Naive B cell (primary cell): Measurements from ENCODE around the gene CUL9. TPM values are rescaled to one million over a fixed set of nuclear protein-coding genes. Genes with fewer than 3 reads are reported as not detected.

Source experiments
- ATAC-seq, 2 donors: fragments of 150-1000 bp; cut with Tn5 transposase; 2 replicates each; pipeline ENCODE4 v1.10.0; 2021; ENCODE audit warnings: low read depth in 2 of 2, mild to moderate bottlenecking in 2 of 2, moderate library complexity in 2 of 2
- DNase-seq: peaks from one replicate; pipeline ENCODE4 v3.0.0; 2022
- H3K27ac Mint-ChIP-seq, 6 donors: one replicate each; pipeline ENCODE4 v1.8.0; 2020 to 2022; ENCODE audit warnings: mild to moderate bottlenecking in 6 of 6, mixed read lengths in 6 of 6, moderate library complexity in 5 of 6, inconsistent platforms in 2 of 6
- H3K27me3 Mint-ChIP-seq, 3 donors: one replicate each; pipeline ENCODE4 v1.8.0; 2021 to 2022; ENCODE audit warnings: mixed read lengths in 3 of 3, mild to moderate bottlenecking in 1 of 3
- H3K36me3 Mint-ChIP-seq, 2 donors: one replicate each; pipeline ENCODE4 v1.8.0; 2020 to 2022; ENCODE audit warnings: mixed read lengths in 2 of 2, inconsistent platforms in 1 of 2, mild to moderate bottlenecking in 1 of 2
- H3K4me1 Mint-ChIP-seq, 3 donors: one replicate each; pipeline ENCODE4 v1.8.0; 2020 to 2022; ENCODE audit warnings: mixed read lengths in 3 of 3, inconsistent platforms in 1 of 3, mild to moderate bottlenecking in 1 of 3, moderate library complexity in 1 of 3
- H3K4me3 Mint-ChIP-seq, 8 donors: one replicate each; pipeline ENCODE4 v1.8.0; 2020 to 2022; ENCODE audit warnings: mild to moderate bottlenecking in 8 of 8, mixed read lengths in 8 of 8, moderate library complexity in 8 of 8, inconsistent platforms in 2 of 8
- H3K9me3 Mint-ChIP-seq, 7 donors: one replicate each; pipeline ENCODE4 v1.8.0; 2020 to 2022; ENCODE audit warnings: mixed read lengths in 7 of 7, mild to moderate bottlenecking in 5 of 7, inconsistent platforms in 2 of 7, moderate library complexity in 1 of 7
- polyA plus RNA-seq, 6 donors: library from polyadenylated mRNA; unstranded; fragments of 300-500 nt; fragmentation: Illumina TruSeq; gene quantifications; one replicate each; pipeline ENCODE4 v1.2.3, GENCODE V29; 2021; ENCODE audit warnings: low read depth in 6 of 6

Gene CUL9
- polyA plus RNA-seq, 6 donors from 2014 or later, result 1.2 to 16.5 (median 9.5) TPM

DNA sequence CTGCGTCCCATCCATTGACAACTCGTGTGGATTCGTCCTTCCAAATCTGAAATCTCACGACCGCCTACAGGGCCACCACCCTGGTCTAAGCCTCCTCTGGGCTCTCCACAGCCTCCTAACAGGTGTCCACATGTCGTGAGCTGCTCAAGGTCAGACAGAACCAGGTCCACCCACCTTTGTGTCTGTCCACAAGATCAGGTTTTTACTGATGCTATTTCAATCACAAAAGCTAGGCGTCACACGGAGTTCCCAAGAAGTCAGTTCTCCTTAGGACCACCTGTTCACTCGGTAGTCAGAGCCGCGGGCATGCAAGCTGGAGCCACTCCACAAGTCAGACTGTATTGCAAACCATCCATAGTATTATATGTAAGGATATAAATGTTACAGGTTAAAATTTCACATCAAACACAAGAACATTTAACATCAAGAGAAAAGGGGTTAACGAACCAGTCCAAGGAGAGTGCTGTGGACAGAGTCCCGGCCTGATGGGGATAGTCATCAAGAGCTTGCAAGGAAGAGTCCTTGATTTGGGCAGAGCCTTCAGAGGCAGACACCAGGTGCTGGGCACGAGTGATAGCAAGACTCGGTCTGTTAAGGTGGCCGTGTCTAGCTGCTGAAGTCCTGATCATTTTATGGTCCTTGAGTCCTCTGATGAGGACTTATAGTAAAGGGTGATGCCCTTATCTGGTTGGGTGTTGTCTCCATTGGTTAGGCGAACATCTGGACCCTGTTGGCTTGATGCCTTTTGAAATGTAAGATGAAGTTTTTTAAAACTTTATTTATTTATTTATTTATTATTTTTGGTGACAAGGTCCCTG is 48.0 kb downstream of the CUL9 start:
- Mint-ChIP-seq H3K4me1 (peaks cover 24 to 42% (median 31%) of the 10 kb centered on the region in 3 donors), H3K9me3 (no peaks in the 10 kb centered on the region), H3K36me3 (no peaks in the 10 kb centered on the region), H3K27me3 (peaks cover 4 to 28% (median 25%) of the 10 kb centered on the region in 3 donors), H3K27ac (peak overlapping the region; percentile 22 to 99 (median 93)), H3K4me3 (peak overlapping the region; percentile 86 to 94 (median 89))
- no peak for ATAC-seq
- no peak for DNase-seq

GRCh38 chr6:43231053-43231452 is 49.1 kb downstream of the CUL9 start:
- Mint-ChIP-seq H3K9me3 (no peaks in the 10 kb centered on the region), H3K4me1 (peaks cover 16 to 32% (median 24%) of the 10 kb centered on the region in 3 donors), H3K36me3 (no peaks in the 10 kb centered on the region), H3K4me3 (peak overlapping the region in 3 of 8 donors; percentile 5 to 77 (median 13)), H3K27me3 (peaks cover 8 to 34% (median 25%) of the 10 kb centered on the region in 3 donors), H3K27ac (peak overlapping the region in 3 of 6 donors; percentile 9 to 78 (median 40))
- ATAC-seq (no peak), DNase-seq (no peak)

GRCh38 chr6:43231735-43232450 is 49.9 kb downstream of the CUL9 start:
- DNase-seq (no peak), ATAC-seq (no peak)
- peak overlapping the region in 3 of 6 donors; percentile 40 to 88 (median 82) for H3K27ac Mint-ChIP-seq
- H3K4me1 Mint-ChIP-seq, result peaks cover 11 to 24% (median 16%) of the 10 kb centered on the region in 3 donors
- H3K9me3 Mint-ChIP-seq, result no peaks in the 10 kb centered on the region
- H3K36me3 Mint-ChIP-seq, result no peaks in the 10 kb centered on the region
- H3K27me3 Mint-ChIP-seq, result peaks cover 11 to 42% (median 29%) of the 10 kb centered on the region in 3 donors
- peak overlapping the region in 5 of 8 donors; percentile 5 to 77 (median 49) for H3K4me3 Mint-ChIP-seq

- DNase-seq (no peak), ATAC-seq (no peak)
- H3K36me3 Mint-ChIP-seq, result peaks cover 0 to 12% of the 10 kb centered on the region in 2 donors
- H3K4me3 Mint-ChIP-seq, result no peak overlapping the region
- H3K4me1 Mint-ChIP-seq, result peaks cover 0 to 7% (median 0%) of the 10 kb centered on the region in 3 donors
- no peak overlapping the region for H3K27ac Mint-ChIP-seq
- H3K27me3 Mint-ChIP-seq, result peaks cover 23 to 65% (median 63%) of the 10 kb centered on the region in 3 donors
- peaks cover 0 to 10% (median 8%) of the 10 kb centered on the region in 7 donors for H3K9me3 Mint-ChIP-seq
Measured at GRCh38 chr6:43235841-43236240, 53.8 kb downstream of the CUL9 start.

DNA sequence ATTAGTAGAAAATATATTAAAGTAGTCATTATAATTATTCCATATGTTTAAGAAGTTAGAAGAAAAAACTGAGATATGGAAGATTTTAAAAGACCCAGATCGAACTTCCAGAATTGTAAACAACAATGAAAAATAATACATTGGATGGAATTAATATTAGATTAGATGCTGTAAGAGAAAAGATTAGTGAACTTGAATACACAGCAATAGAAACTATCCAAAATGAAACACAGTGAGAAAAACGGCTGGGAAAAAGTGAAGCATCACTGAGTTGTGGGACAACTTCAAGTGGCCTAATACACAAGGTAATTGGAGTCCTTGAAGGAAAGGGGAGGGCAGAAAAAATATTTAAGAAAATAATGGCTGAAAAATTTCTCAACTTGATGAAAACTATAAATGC is 57.1 kb downstream of the CUL9 start:
- Mint-ChIP-seq H3K36me3 (peaks cover 0 to 12% of the 10 kb centered on the region in 2 donors), H3K27ac (no peak overlapping the region), H3K27me3 (peaks cover 33 to 47% (median 43%) of the 10 kb centered on the region in 3 donors), H3K4me1 (no peaks in the 10 kb centered on the region), H3K4me3 (no peak overlapping the region), H3K9me3 (peaks cover 0 to 10% (median 8%) of the 10 kb centered on the region in 7 donors)
- DNase-seq, result no peak
- no peak for ATAC-seq

DNA sequence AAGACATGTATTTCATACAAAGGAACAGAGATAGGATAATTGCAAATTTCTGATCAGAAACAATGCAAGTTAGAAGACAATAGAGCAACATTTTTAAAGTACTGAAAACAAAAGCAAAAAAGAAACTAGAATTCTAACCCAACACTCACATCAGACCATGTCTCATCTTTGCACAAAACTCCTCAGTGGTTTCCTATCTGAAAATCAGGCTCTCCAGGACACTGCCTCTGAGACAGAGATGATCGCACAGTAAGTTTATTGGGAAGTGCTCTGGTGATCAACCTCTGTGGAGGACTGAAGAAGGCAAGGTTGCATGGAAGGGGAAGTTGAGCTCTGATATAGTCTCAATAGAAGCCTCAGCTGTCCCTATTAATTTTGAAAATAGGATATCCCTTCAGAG is 59.0 kb downstream of the CUL9 start:
- Mint-ChIP-seq H3K9me3 (peaks cover 0 to 10% (median 8%) of the 10 kb centered on the region in 7 donors), H3K27me3 (peaks cover 29 to 40% (median 32%) of the 10 kb centered on the region in 3 donors), H3K36me3 (peaks cover 0 to 12% of the 10 kb centered on the region in 2 donors), H3K27ac (no peak overlapping the region), H3K4me3 (peak overlapping the region in 1 of 8 donors; percentile 60), H3K4me1 (peaks cover 0 to under 1% (median 0%) of the 10 kb centered on the region in 3 donors)
- no peak for ATAC-seq
- no peak for DNase-seq

DNA sequence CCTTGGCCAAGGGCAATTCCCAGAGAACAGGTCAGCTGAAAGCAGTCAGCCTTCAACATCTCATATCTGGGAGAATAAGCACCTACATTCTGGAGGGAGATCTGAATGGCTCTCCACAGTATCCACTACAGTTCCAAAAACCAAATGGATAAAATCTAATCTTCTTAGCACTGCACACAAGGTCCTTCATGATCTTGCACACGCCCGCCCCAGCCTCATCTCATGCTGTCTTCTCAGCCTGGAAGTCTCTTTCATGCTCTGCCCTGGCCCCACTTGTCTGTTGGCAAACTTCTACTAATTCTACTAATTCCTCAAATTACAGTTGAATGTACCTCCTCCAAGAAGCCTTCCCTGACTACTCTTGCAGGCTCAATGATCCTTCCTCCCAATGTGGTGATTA is 59.5 kb downstream of the CUL9 start:
- ATAC-seq (no peak), DNase-seq (no peak)
- peaks cover 0 to 10% (median 8%) of the 10 kb centered on the region in 7 donors for H3K9me3 Mint-ChIP-seq
- H3K27me3 Mint-ChIP-seq, result peaks cover 26 to 40% (median 28%) of the 10 kb centered on the region in 3 donors
- H3K27ac Mint-ChIP-seq, result no peak overlapping the region
- peaks cover 0 to 5% (median 2%) of the 10 kb centered on the region in 3 donors for H3K4me1 Mint-ChIP-seq
- H3K4me3 Mint-ChIP-seq, result no peak overlapping the region
- H3K36me3 Mint-ChIP-seq, result peaks cover 0 to 12% of the 10 kb centered on the region in 2 donors

DNA sequence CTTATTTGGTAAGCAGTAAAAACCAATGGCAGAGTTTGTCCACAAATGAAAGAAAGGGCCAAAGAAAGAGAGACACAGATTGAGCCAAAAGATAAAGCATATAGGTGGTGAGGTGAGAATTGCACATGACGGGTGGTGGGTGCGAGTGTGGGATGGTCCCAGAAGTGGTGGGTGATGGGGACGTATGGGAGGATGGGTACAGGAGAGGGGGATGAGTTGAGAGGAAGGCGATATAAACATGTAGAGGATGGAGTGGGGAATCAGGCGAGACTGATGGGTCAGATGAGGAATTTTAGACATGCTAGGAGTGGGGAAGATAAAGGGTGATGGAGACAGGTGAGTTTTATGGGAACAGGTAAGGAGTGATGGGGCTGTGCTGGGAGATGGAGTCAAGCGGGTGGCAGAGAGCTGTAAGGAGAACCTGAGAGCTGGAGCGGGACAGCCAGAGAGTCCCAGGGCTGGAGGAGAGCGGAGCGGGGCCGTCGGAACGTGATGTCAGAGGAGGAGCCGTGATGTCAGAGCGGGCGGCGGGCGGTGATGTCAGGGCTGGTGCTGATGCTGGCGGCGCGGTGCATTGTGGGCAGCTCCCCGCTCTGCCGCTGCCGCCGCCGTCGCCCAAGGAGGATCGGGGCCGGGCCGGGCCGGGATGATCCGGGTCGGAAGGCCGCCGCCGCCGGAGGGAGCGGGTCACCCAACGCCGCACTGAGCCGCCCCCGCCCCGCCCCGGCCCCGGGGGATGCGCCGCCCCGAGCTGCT is 61.1 kb downstream of the CUL9 start, which contains the start of gene TTBK1:
Gene TTBK1, plus strand, starts transcription at position 574 of the 756 bp plus-strand sequence. CDS start 3,180 bp downstream, outside the sequence.
- no peak within 1 kb of the TSS for H3K4me3 Mint-ChIP-seq
- peaks cover 14 to 33% (median 31%) of the 10 kb centered on the region in 3 donors for H3K27me3 Mint-ChIP-seq
- peaks cover 0 to 12% of the 10 kb centered on the region in 2 donors for H3K36me3 Mint-ChIP-seq
- peaks cover 0 to 9% (median 8%) of the 10 kb centered on the region in 7 donors for H3K9me3 Mint-ChIP-seq
- no peak within 1 kb of the TSS for H3K27ac Mint-ChIP-seq
- H3K4me1 Mint-ChIP-seq, result peaks cover 11 to 18% (median 17%) of the 10 kb centered on the region in 3 donors
- no peak for ATAC-seq
- no peak for DNase-seq

DNA sequence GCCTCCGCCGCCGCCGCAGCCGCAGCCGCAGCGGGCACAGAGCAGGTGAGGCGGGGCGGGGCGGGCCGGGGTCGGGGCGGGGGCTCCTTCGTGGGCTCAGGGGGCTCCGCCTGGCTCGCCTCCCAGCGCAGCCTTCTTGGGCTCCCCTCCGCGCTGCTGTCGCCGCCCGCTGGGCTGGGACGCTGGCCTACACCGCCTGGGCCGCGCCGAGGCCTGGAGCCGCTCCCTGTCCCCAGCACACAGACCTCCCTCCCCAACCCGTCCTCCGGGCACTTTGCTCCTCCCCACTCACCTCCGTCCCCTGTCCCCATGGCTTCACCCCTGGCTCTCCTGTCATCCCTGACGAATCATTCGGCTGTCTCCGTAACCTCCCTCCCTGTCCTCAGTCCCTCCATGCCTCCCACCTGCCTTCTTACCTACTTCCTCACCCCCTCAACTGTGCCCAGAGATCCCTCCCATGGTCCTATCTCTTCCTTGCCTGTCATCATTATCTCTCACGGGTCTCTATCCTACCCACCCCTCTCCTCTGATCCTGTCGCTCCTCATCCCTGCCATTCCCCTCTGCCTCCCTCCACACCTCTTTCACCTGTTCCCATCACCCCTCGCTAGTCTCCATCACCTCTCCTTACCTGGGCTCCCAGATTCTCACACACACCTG is 61.8 kb downstream of the CUL9 start:
- Mint-ChIP-seq H3K4me3 (no peak overlapping the region), H3K4me1 (peaks cover 11 to 19% (median 18%) of the 10 kb centered on the region in 3 donors), H3K9me3 (peaks cover 0 to 8% (median 7%) of the 10 kb centered on the region in 7 donors), H3K36me3 (peaks cover 0 to 7% of the 10 kb centered on the region in 2 donors), H3K27ac (no peak overlapping the region), H3K27me3 (peaks cover 7 to 33% (median 25%) of the 10 kb centered on the region in 3 donors)
- no peak for ATAC-seq
- no peak for DNase-seq

- Mint-ChIP-seq H3K4me3 (peak overlapping the region in 6 of 8 donors; percentile 87 to 97 (median 92)), H3K27ac (peak overlapping the region in 5 of 6 donors; percentile 40 to 94 (median 89)), H3K4me1 (peaks cover 19 to 26% (median 24%) of the 10 kb centered on the region in 3 donors), H3K36me3 (no peaks in the 10 kb centered on the region), H3K9me3 (no peaks in the 10 kb centered on the region), H3K27me3 (peaks cover 9 to 26% (median 18%) of the 10 kb centered on the region in 3 donors)
- no peak for DNase-seq
- ATAC-seq, result peak; percentile 13 to 27
Measured at GRCh38 chr6:43246301-43247113, 64.5 kb downstream of the CUL9 start.

DNA sequence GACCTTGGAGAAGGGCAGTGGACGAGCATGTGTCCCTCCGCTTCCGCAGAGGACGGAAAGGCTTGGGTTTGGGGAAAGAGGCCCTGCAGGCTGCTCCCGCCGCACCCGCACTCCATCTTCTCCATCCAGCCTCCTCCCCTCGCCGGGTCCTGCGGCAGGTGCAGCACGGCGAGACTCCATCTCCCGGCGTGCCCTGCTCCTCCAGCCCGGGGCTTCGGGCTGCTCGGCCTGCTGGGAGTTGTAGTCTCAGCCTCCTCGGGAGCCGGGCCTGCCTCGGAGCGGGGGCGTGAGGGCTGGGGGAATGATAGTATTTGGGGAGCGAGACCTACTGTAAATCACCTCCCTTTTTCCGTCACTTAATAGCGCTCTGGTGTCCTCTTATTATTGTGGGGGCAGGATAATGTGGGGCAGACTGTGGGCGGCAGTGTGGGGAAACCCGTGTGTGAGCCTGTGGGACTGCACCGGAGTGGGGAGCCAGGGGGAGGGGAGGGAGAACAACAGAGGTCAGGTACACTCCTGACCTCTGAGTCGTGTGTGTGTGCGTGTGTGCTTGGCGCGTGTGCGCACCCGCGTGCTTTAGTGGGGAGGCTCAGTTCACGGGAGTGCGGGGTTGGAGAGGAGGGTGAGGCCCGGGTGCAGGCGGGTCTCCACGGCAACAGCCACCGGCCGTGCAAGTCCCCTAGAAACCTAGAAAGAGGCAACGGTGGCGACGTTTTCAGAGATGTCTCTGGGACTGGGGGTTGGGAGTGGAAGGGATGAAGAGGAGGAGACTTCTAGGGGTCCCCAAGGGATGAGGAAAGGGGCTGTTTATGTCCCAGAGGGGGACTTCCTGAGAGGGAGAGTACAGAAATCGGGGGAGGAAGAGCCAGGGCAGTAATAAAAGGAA is 65.4 kb downstream of the CUL9 start:
- Mint-ChIP-seq H3K27ac (peak overlapping the region; percentile 87 to 94 (median 94)), H3K27me3 (peaks cover 18 to 26% (median 24%) of the 10 kb centered on the region in 3 donors), H3K36me3 (no peaks in the 10 kb centered on the region), H3K4me1 (peaks cover 23 to 26% (median 24%) of the 10 kb centered on the region in 3 donors), H3K4me3 (peak overlapping the region in 6 of 8 donors; percentile 87 to 97 (median 92)), H3K9me3 (no peaks in the 10 kb centered on the region)
- ATAC-seq (peak; percentile 90), DNase-seq (peak; percentile 76)
